HUES6 (cell line): ENCODE data around the gene HEXD.
"Not testable (repeated sequence)": the region's sequence is repeated elsewhere in the genome, so short reads cannot be mapped to it uniquely, and the experiment has no call there.

Experiments
- H3K27ac ChIP-seq: 2 replicates; pipeline ENCODE4 v1.7.0; 2013; ENCODE audit warnings: low read depth, mild to moderate bottlenecking, low read length, inconsistent platforms
- H3K27me3 ChIP-seq: 2 replicates; pipeline ENCODE4 v1.6.1; 2013; ENCODE audit warnings: low read length; ENCODE audit not compliant: control insufficient read depth, insufficient read depth
- H3K36me3 ChIP-seq: 2 replicates; pipeline ENCODE4 v1.6.1; 2013; ENCODE audit warnings: low read length; ENCODE audit not compliant: control insufficient read depth, insufficient read depth
- H3K4me1 ChIP-seq: 2 replicates; pipeline ENCODE4 v1.6.1; 2013; ENCODE audit warnings: low read length; ENCODE audit not compliant: control insufficient read depth, insufficient read depth
- H3K4me3 ChIP-seq: 2 replicates; pipeline ENCODE4 v1.5.1; 2013; ENCODE audit warnings: low read depth, low read length
- H3K9ac ChIP-seq: one replicate; pipeline ENCODE4 v1.6.1; 2013; ENCODE audit warnings: mild to moderate bottlenecking, low read length
- H3K9me3 ChIP-seq: 2 replicates; pipeline ENCODE4 v1.6.1; 2013; ENCODE audit warnings: low read depth, low read length; ENCODE audit not compliant: control insufficient read depth, insufficient read depth

HEXD gene

DNA sequence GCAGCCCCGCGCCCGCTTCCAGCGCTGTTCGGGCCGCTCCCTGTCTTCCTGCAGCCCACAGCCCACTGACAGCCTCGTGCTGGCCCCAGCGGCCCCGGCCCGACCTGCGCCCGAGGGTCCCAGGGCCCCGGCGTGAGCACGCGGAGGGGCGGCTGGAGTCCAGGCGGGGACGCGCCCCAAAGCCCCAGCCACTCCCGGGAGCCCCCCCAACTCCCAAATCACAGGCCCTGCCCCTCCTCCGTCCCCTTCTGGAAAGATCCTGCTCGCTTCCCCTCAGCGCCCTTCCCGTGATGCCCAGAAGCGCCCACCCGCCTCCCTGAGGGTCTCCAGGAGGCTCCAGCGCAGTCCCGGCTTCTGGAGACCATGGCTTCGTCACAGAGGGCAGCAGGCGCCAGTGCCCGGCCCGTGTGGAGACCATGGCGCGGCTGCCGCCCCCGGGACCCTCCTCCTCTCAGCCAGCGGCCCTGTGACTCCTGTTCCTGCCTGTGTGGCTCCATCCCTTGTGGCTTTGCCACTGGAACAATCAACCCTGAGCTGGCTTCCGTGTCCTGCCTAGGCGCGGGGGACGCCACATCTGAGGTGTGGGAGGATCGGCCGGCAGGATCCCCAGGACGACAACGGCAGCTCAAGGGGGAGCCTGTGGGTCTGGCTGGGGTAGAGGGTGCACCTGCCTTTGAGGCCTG is 42.6 kb upstream of the HEXD start:
- no peaks in the 10 kb centered on the region for H3K9me3 ChIP-seq
- no peak overlapping the region for H3K27ac ChIP-seq
- no peaks in the 10 kb centered on the region for H3K36me3 ChIP-seq
- no peak overlapping the region for H3K4me3 ChIP-seq
- no peak overlapping the region for H3K9ac ChIP-seq
- H3K4me1 ChIP-seq: no peaks in the 10 kb centered on the region
- peaks cover 53% of the 10 kb centered on the region for H3K27me3 ChIP-seq

DNA sequence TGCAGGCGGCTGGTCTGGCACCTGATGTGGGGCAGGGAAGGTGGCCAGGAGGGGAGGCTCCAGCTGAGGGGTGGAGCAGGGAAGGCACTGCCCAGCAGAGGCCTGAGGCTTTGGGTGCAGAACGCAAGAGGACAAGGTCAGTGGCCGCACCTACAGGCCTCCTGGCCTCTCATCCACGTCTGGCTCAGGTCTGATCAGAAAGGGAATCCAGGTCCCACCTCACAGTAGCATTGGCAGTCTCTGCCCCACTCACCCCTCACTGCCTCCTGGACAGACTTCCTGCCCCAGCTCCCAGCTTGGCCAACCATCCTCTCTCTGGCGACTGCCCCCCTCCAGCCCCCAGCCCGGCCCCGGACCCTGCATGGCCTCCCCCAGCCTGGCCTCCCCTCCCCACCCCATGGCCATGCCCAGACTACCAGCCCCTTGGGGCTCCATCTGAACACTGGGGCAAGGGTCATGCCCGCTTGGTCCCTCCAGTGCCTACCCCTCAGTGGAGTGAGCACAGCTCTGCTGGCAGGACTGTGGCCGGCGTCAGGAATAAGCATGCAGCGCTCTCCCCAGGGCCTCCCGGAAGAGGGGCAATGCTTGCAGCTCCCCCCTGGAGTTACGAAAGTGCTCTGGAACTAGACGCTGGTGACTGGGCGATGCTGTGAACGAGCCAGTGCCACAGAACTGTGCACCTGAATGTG is 42.0 kb upstream of the HEXD start:
- Histone ChIP-seq H3K27me3 (peaks cover 46% of the 10 kb centered on the region), H3K36me3 (no peaks in the 10 kb centered on the region), H3K4me1 (no peaks in the 10 kb centered on the region), H3K4me3 (no peak overlapping the region), H3K9me3 (no peaks in the 10 kb centered on the region), H3K9ac (no peak overlapping the region), H3K27ac (no peak overlapping the region)

DNA sequence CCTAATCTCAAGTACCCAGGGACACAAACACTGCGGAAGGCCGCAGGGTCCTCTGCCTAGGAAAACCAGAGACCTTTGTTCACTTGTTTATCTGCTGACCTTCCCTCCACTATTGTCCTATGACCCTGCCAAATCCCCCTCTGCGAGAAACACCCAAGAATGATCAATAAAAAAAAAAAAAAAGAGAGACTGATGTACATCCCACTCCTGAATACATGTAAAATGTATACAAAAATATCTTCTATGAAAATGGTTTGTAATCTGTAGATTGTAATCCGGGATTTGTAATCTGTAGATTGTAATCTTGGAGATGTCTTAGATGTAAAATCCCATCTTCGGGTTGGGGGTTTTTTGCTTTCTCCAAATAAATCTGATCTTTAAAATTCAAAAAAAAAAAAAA is 40.9 kb upstream of the HEXD start:
- H3K27me3 ChIP-seq: peaks cover 35% of the 10 kb centered on the region
- H3K4me3 ChIP-seq, H3K27ac ChIP-seq, H3K36me3 ChIP-seq, H3K9ac ChIP-seq, H3K9me3 ChIP-seq, H3K4me1 ChIP-seq: not testable (repeated sequence)

- Histone ChIP-seq H3K9me3 (no peaks in the 10 kb centered on the region), H3K4me3 (no peak overlapping the region), H3K27ac (no peak overlapping the region), H3K27me3 (peaks cover 28% of the 10 kb centered on the region), H3K36me3 (no peaks in the 10 kb centered on the region), H3K4me1 (no peaks in the 10 kb centered on the region), H3K9ac (no peak overlapping the region)
Measured at GRCh38 chr17:82377924-82378740, 40.0 kb upstream of the HEXD start.

GRCh38 chr17:82378741-82379021 is 39.5 kb upstream of the HEXD start:
- H3K27me3 ChIP-seq: peaks cover 24% of the 10 kb centered on the region
- no peaks in the 10 kb centered on the region for H3K36me3 ChIP-seq
- no peak overlapping the region for H3K4me3 ChIP-seq
- H3K9ac ChIP-seq: no peak overlapping the region
- H3K4me1 ChIP-seq: no peaks in the 10 kb centered on the region
- no peak overlapping the region for H3K27ac ChIP-seq
- no peaks in the 10 kb centered on the region for H3K9me3 ChIP-seq

DNA sequence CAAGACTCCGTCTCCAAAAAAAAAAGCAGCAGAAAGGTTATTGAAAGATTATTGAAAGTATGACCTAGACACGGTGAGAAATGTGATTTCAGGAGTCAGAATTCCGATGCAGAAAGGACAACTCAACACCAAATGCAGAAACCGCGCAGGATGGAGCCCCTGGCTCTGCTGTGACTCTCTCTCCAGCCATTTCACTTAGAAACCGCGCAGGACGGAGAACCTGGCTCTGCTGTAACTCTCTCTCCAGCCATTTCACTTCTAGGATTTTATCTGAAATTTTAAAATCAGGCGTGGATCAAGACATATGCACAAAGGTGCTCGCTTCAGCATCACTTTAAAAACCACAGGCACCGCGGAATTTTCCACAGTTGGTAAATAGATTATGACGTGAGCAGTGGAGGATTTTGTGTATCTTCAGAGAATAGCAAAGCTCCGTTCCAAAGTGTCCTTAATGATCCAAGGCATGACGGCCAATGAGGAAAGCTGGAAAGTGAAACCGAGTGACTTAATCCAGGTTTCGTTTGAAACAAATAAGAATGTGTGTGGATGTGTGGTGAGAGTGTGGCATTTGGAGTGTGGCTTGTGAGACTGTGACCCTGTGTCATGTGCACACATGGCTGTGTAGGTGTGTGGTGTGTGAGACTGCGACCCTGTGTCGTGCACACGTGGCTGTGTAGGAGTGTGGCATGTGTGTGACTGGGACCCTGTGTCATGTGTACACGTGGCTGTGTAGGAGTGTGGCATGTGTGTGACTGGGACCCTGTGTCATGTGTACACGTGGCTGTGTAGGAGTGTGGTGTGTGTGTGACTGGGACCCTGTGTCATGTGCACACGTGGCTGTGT is 37.1 kb upstream of the HEXD start:
- H3K36me3 ChIP-seq: no peaks in the 10 kb centered on the region
- H3K27me3 ChIP-seq: peaks cover 4% of the 10 kb centered on the region; the same call in 1 of the 2 replicates
- no peak overlapping the region for H3K4me3 ChIP-seq
- no peak overlapping the region for H3K27ac ChIP-seq
- H3K4me1 ChIP-seq: peaks cover 15% of the 10 kb centered on the region
- H3K9me3 ChIP-seq: no peaks in the 10 kb centered on the region
- no peak overlapping the region for H3K9ac ChIP-seq

- not testable (repeated sequence) for H3K4me3 ChIP-seq, H3K27ac ChIP-seq, H3K9me3 ChIP-seq, H3K9ac ChIP-seq, H3K27me3 ChIP-seq, H3K36me3 ChIP-seq
- H3K4me1 ChIP-seq: peaks cover 15% of the 10 kb centered on the region
Measured at GRCh38 chr17:82381703-82382009, 36.5 kb upstream of the HEXD start.

- H3K9me3 ChIP-seq, H3K4me3 ChIP-seq, H3K9ac ChIP-seq, H3K27me3 ChIP-seq, H3K27ac ChIP-seq, H3K36me3 ChIP-seq: not testable (repeated sequence)
- peaks cover 15% of the 10 kb centered on the region for H3K4me1 ChIP-seq
Measured at GRCh38 chr17:82382220-82382932, 35.8 kb upstream of the HEXD start.

- Histone ChIP-seq H3K9ac (no peak overlapping the region), H3K9me3 (no peaks in the 10 kb centered on the region), H3K27me3 (peaks cover 4% of the 10 kb centered on the region; the same call in 1 of the 2 replicates), H3K4me1 (peaks cover 15% of the 10 kb centered on the region), H3K27ac (no peak overlapping the region), H3K4me3 (no peak overlapping the region), H3K36me3 (no peaks in the 10 kb centered on the region)
Measured at GRCh38 chr17:82382933-82383255, 35.3 kb upstream of the HEXD start.

DNA sequence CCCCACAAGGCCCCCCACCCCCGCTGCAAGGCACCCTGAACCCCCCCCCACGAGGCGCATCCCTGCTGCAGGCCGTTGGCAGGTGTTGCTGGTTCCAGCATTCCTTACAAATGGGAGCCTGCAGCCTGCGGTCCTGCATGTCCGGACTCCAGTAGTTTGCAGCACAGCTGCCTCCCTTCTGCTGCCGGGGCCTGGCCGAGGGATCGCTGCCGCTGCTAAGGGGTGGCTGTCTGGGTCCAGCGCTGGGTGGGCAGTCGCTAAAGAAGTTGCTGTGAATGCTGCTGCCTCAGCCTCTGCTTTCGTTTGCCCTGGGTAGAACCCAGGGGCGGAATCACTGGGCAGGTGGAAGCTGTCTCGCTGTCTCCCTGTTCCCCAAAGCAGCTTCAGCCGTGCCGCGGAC is 34.7 kb upstream of the HEXD start:
- peaks cover 15% of the 10 kb centered on the region for H3K4me1 ChIP-seq
- H3K4me3 ChIP-seq: no peak overlapping the region
- H3K36me3 ChIP-seq: no peaks in the 10 kb centered on the region
- H3K9ac ChIP-seq: no peak overlapping the region
- no peaks in the 10 kb centered on the region for H3K9me3 ChIP-seq
- H3K27me3 ChIP-seq: no peaks in the 10 kb centered on the region; the same call in 1 of the 2 replicates
- no peak overlapping the region for H3K27ac ChIP-seq
